Panc1 (cell line): Measurements from ENCODE around the gene CDK11A.

Experiments used
- POLR2AphosphoS5 ChIP-seq: IDR thresholded peaks from 2 replicates; pipeline ENCODE4 v1.6.1; 2012; ENCODE audit warnings: mild to moderate bottlenecking, low read depth, low read length, moderate library complexity
- TF ChIP-seq, protein P1 (sequence below): fragments of 450-650 bp; IDR thresholded peaks from 2 replicates; pipeline ENCODE4 v1.5.1; 2017; ENCODE audit warnings: mild to moderate bottlenecking

DNA sequence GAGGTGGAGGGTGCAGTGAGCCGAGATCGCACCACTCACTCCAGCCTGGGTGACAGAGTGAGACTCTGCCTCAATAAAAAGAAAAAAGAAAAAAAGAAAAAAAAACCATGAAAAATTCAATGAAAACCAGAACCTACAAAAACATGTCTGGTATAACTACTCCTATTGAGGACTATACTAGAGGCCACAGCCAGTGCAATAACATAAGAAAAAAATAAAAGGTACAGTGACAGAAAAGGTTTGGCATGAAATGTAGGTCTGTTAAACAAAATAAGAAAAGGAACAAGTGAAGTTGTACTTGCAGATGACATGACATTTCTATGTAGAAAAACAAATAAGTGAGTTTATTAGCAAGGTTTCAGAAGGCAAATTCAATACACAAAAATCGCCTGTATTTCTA lies 45.9 kb upstream of the CDK11A start:
- TF ChIP-seq, protein P1, sequence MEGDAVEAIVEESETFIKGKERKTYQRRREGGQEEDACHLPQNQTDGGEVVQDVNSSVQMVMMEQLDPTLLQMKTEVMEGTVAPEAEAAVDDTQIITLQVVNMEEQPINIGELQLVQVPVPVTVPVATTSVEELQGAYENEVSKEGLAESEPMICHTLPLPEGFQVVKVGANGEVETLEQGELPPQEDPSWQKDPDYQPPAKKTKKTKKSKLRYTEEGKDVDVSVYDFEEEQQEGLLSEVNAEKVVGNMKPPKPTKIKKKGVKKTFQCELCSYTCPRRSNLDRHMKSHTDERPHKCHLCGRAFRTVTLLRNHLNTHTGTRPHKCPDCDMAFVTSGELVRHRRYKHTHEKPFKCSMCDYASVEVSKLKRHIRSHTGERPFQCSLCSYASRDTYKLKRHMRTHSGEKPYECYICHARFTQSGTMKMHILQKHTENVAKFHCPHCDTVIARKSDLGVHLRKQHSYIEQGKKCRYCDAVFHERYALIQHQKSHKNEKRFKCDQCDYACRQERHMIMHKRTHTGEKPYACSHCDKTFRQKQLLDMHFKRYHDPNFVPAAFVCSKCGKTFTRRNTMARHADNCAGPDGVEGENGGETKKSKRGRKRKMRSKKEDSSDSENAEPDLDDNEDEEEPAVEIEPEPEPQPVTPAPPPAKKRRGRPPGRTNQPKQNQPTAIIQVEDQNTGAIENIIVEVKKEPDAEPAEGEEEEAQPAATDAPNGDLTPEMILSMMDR, result no peak
- TF ChIP-seq POLR2AphosphoS5, result no peak
